ENCODE data around the gene DLX1.
"Not testable (repeated sequence)": the region's sequence is repeated elsewhere in the genome, so short reads cannot be mapped to it uniquely, and the experiment has no call there.

DLX1 gene

GRCh38 chr2:172065111-172065510, 20.2 kb upstream of the DLX1 start:
- DNase-seq = no peak

- no peak for DNase-seq
These were observed 18.9 kb upstream of the DLX1 start for GRCh38 chr2:172066394-172066886.

GRCh38 chr2:172067905-172068304, 17.4 kb upstream of the DLX1 start:
- not testable (repeated sequence) for DNase-seq

GRCh38 chr2:172070936-172071335, 14.4 kb upstream of the DLX1 start:
- DNase-seq = no peak

- DNase-seq = peak; percentile 62
These were observed 13.0 kb upstream of the DLX1 start for GRCh38 chr2:172072303-172072702.

GRCh38 chr2:172072706-172073105, 12.6 kb upstream of the DLX1 start:
- no peak for DNase-seq

GRCh38 chr2:172073518-172073917, 11.8 kb upstream of the DLX1 start:
- DNase-seq = no peak

- no peak for DNase-seq
These were observed 11.1 kb upstream of the DLX1 start for GRCh38 chr2:172074254-172074653.

GRCh38 chr2:172079416-172079815, 5.9 kb upstream of the DLX1 start:
- no peak for DNase-seq

- DNase-seq = no peak
These were observed 5.3 kb upstream of the DLX1 start for GRCh38 chr2:172079838-172080640.

GRCh38 chr2:172080641-172081220, 4.6 kb upstream of the DLX1 start:
- no peak for DNase-seq

- DNase-seq = no peak
These were observed 3.9 kb upstream of the DLX1 start for GRCh38 chr2:172081221-172082022.

GRCh38 chr2:172082105-172082943, 3.0 kb upstream of the DLX1 start:
- DNase-seq = no peak

GRCh38 chr2:172082944-172083627, 2.2 kb upstream of the DLX1 start:
- DNase-seq = no peak

GRCh38 chr2:172083628-172084394, 1.5 kb upstream of the DLX1 start:
- no peak for DNase-seq

GRCh38 chr2:172084395-172084644, 987 bp upstream of the DLX1 start:
- no peak for DNase-seq

GRCh38 chr2:172084645-172085459, 455 bp upstream of the DLX1 start:
- DNase-seq = peak; percentile 90

- DNase-seq = no peak
These were observed 1.2 kb downstream of the DLX1 start for GRCh38 chr2:172086241-172087206.

- no peak for DNase-seq
These were observed 2.0 kb downstream of the DLX1 start for GRCh38 chr2:172087207-172087779.

Data from DMS153 (cell line).